K562 (cell line): ENCODE results near the gene COPG2. TPM values are rescaled to one million over a fixed set of nuclear protein-coding genes. Genes with fewer than 3 reads are reported as not detected.

Source experiments
- ATAC-seq: fragments of 200-7000 bp; cut with Tn5 transposase; 3 replicates; pipeline ENCODE4 v1.9.1; 2020; ENCODE audit warnings: moderate library complexity
- BruUV-seq: library from RNA; stranded (reverse); fragments of 400-500 nt; replicated peaks from 2 replicates; lab custom pipeline; 2021; lab: Mats Ljungman, UMichigan
- CTCF ChIA-PET: fragments of 300-600 bp; formaldehyde crosslinking; extraction: SDS; loops from one replicate; lab custom pipeline; 2021; ENCODE audit warnings: low intra/inter-chr PET ratio; lab: Yijun Ruan, JAX
- POLR2A ChIA-PET: fragments of 300-600, 350-650 bp; sonication (Branson Sonifier 250); formaldehyde crosslinking; extraction: SDS; loops from one replicate; lab custom pipeline; 2021; ENCODE audit warnings: antibody characterized with exemption, inconsistent platforms; lab: Yijun Ruan, JAX
- DNase-seq, 4 experiments: peaks; one replicate each; pipeline versions ENCODE4 v3.0.0 to v3.0.0-alpha.2; 2011 to 2018; ENCODE audit warnings: low spot score in 3 of 4, mixed read lengths in 3 of 4; ENCODE audit errors: extremely low read depth in 1 of 4
- FAIRE-seq: peaks from 2 replicates; lab custom pipeline; 2011; peaks lifted over from hg19 to GRCh38; lab: Jason Lieb, UNC
- H2AFZ ChIP-seq: 2 replicates; pipeline ENCODE4 v1.6.0; 2011; ENCODE audit warnings: low read depth, low read length, control low read depth, inconsistent platforms
- H3K27ac ChIP-seq: fragments of 200-600 bp; 3 replicates; pipeline ENCODE4 v1.8.0; 2011; ENCODE audit warnings: low read depth, mild to moderate bottlenecking, control low read depth, inconsistent platforms, low read length, moderate library complexity, mixed read lengths; ENCODE audit errors: extremely low read depth
- H3K27me3 ChIP-seq, 2 experiments: fragments of 300-600 bp in 1 of 2; 2 replicates in 1 of 2; 3 replicates in 1 of 2; pipeline versions ENCODE4 v1.6.0 to v1.8.0; 2011; ENCODE audit warnings: inconsistent platforms in 2 of 2, low read length in 2 of 2, mild to moderate bottlenecking in 1 of 2, mixed read lengths in 1 of 2, moderate library complexity in 1 of 2; ENCODE audit not compliant: control insufficient read depth in 2 of 2, insufficient read depth in 2 of 2
- H3K36me3 ChIP-seq: fragments of 300-600 bp; 3 replicates; pipeline ENCODE4 v1.8.0; 2011; ENCODE audit warnings: mild to moderate bottlenecking, low read length, inconsistent platforms; ENCODE audit not compliant: control insufficient read depth, insufficient read depth
- H3K4me1 ChIP-seq, 2 experiments: fragments of 200-600 bp in 1 of 2; replicated peaks in 1 of 2; 2 replicates in 1 of 2; 3 replicates in 1 of 2; pipeline versions ENCODE4 v1.5.1 to v1.8.0; 2011; ENCODE audit warnings: inconsistent platforms in 2 of 2, low read length in 2 of 2, mild to moderate bottlenecking in 1 of 2, mixed read lengths in 1 of 2, moderate library complexity in 1 of 2; ENCODE audit not compliant: control insufficient read depth in 2 of 2, insufficient read depth in 2 of 2
- H3K4me2 ChIP-seq: 2 replicates; pipeline ENCODE4 v1.6.1; 2011; ENCODE audit warnings: low read length, control low read depth, inconsistent platforms, mixed read lengths; ENCODE audit not compliant: insufficient read depth
- H3K4me3 ChIP-seq: fragments of 200-600 bp; sonication (generic), shearing (Covaris generic); 2 replicates; pipeline ENCODE4 v1.5.1; 2016; ENCODE audit warnings: control low read depth, inconsistent platforms
- H3K79me2 ChIP-seq: fragments of 200-600 bp; 3 replicates; pipeline ENCODE4 v1.8.0; 2011; ENCODE audit warnings: low read length, inconsistent platforms; ENCODE audit not compliant: control insufficient read depth, insufficient read depth
- H3K9ac ChIP-seq, 2 experiments: 2 replicates each; pipeline versions ENCODE4 v1.6.0 to v1.6.1; 2011; ENCODE audit warnings: low read depth in 2 of 2, low read length in 2 of 2, control low read depth in 1 of 2, inconsistent platforms in 1 of 2, mild to moderate bottlenecking in 1 of 2, mixed read lengths in 1 of 2; ENCODE audit not compliant: insufficient read depth in 1 of 2
- H3K9me1 ChIP-seq: one replicate; pipeline ENCODE4 v1.6.0; 2011; ENCODE audit warnings: inconsistent platforms, mild to moderate bottlenecking, low read length, moderate library complexity; ENCODE audit not compliant: control insufficient read depth, insufficient read depth
- H3K9me3 ChIP-seq: replicated peaks from 2 replicates; pipeline ENCODE4 v1.5.1; 2011; ENCODE audit warnings: low read depth, low read length, inconsistent platforms; ENCODE audit not compliant: control insufficient read depth, insufficient read depth
- H4K20me1 ChIP-seq: replicated peaks from 2 replicates; pipeline ENCODE4 v1.6.1; 2011; ENCODE audit warnings: low read length, inconsistent platforms, mixed read lengths; ENCODE audit not compliant: control insufficient read depth, insufficient read depth
- FUS ChIP-seq: fragments of 200-400 bp; formaldehyde crosslinking; optimal IDR thresholded peaks from 2 replicates; pipeline ENCODE3; 2017; ENCODE audit warnings: low read depth, low read length
- KDM2B ChIP-seq: fragments of 250-450 bp; sonication (Bioruptor Pico); IDR thresholded peaks from 2 replicates; pipeline ENCODE4 v1.8.0; 2021; ENCODE audit warnings: mild to moderate bottlenecking, moderate library complexity
- NFE2 ChIP-seq: IDR thresholded peaks from 2 replicates; pipeline ENCODE4 v1.6.1; 2014; ENCODE audit warnings: antibody characterized with exemption, low read depth
- ZNF512 ChIP-seq: IDR thresholded peaks from 2 replicates; pipeline ENCODE4 v1.6.1; 2016; ENCODE audit warnings: missing genetic modification characterization, missing compliant biosample characterization
- WGBS: fragments of 100-300 bp; shearing (Covaris generic); methylation state at CpG from one replicate; pipeline ENCODE4 v1.1.6; 2016; ENCODE audit warnings: low coverage, mixed read lengths; ENCODE audit not compliant: insufficient coverage; ENCODE audit errors: missing lambda C conversion rate; 5-methylcytosine and 5-hydroxymethylcytosine counted together
- in situ Hi-C: fragments of 300-500 bp; cut with MboI; formaldehyde crosslinking; loops from 4 replicates; pipeline ENCODE4 v1.15.0; 2018; ENCODE audit warnings: inconsistent platforms, mixed read lengths
- intact Hi-C: fragments of 100-400 bp; cut with micrococcal nuclease; formaldehyde crosslinking; loops from 2 replicates; pipeline ENCODE4 v1.14.2; 2022
- polyA plus RNA-seq, 8 experiments: library from polyadenylated mRNA; depleted of rRNA in 4 of 8; stranded (reverse) in 5 of 8; unstranded in 3 of 8; fragments of >200 nt; fragmentation: Nextera tagmentation in 2 of 8; fragmentation: Illumina TruSeq in 1 of 8; extraction: Ambion mirVana in 2 of 8; extraction: Trizol in 1 of 8; gene quantifications; 2 replicates each; pipeline versions ENCODE4 v1.2.1 to v1.2.3, GENCODE V29; 2011 to 2014; ENCODE audit warnings: inconsistent platforms in 1 of 8, missing spikeins in 1 of 8
- total RNA-seq, 7 experiments: library from RNA; depleted of rRNA in 6 of 7; stranded (reverse); fragments of >200 nt in 6 of 7; fragmentation: Illumina TruSeq in 2 of 7; extraction: Trizol in 2 of 7; gene quantifications; 2 replicates each; pipeline versions ENCODE4 v1.2.1 to v1.2.3, GENCODE V29; 2011 to 2021; ENCODE audit warnings: low replicate concordance in 1 of 7
- TF ChIP-seq, protein P1 (sequence below): sonication (generic); formaldehyde crosslinking; IDR thresholded peaks from 2 replicates; pipeline ENCODE4 v1.8.1; 2023; ENCODE audit warnings: mild to moderate bottlenecking, missing genetic modification reagents

Gene COPG2
- total and polyA plus RNA-seq, 9 of the 15 experiments (the other 6 are each of a cell fraction or from before 2014, with no cell fraction given), result 6.6 to 104 (median 32.5) TPM

- Histone ChIP-seq H3K79me2 (no peaks in the 10 kb centered on the region), H3K27ac (no peak overlapping the region), H3K9me1 (no peaks in the 10 kb centered on the region), H3K4me2 (no peak overlapping the region)
- DNase-seq (no peak), ATAC-seq (no peak)
- POLR2A ChIA-PET, result no interaction called here
- TF ChIP-seq KDM2B (no peak), NFE2 (peak; percentile 27; the same call in 1 of the 2 replicates)
- TF ChIP-seq, all 486 proteins: peak for 1
- Histone ChIP-seq H3K9me3 (peaks cover 8% of the 10 kb centered on the region), H3K36me3 (no peaks in the 10 kb centered on the region), H3K4me3 (no peak overlapping the region), H4K20me1 (no peaks in the 10 kb centered on the region), H3K27me3 (peaks cover 3 to 19% of the 10 kb centered on the region in 2 experiments; a peak in 3 of 5 replicates), H3K4me1 (peaks cover 8 to 11% of the 10 kb centered on the region in 2 experiments; a peak in 4 of 5 replicates), H2AFZ (no peak overlapping the region), H3K9ac (no peak overlapping the region)
- no peak for FAIRE-seq
- WGBS, result 32% methylated on average over 13 of the region's 13 CpGs
- in situ Hi-C loops, result no loop called here
- BruUV-seq, result no TSS peak
- intact Hi-C loops, result no loop called here
- CTCF ChIA-PET, result no interaction called here
Observed at GRCh38 chr7:130493275-130493873, 175.2 kb downstream of the COPG2 start.

DNA sequence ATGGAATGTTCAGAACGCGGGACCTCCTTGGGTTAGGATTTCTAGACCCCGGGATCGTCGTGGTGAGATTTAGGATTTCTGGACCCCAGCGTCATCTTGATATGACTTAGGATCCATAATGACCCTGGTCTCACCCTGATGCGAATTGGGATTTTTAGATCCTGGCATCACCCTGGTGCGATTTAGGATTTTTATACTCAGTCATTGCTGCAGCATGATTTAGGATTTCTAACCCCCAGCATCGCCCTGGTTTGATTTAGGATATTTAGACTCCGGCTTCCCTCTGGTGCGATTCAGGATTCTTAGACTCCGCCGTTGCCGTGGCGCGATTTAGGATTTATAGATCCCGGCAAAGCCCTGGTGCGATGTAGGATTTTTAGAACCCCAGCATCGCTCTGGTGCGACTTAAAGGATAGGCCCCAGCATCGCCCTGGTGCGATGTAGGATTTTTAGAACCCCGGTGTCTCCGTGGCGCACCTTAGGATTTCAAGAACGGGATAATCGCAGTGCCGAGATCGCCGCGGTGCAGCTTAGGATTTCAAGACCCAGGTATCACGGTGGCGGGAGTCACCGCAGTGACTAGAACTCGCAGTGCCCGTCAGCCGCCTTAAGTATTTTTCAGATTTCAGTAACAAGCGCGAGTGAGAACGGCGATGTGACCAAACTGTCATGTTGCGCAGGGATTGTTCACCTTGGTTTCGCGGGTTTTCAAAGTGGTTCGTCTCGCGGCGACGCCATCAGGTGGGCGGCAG, 175.8 kb downstream of the COPG2 start:
- Histone ChIP-seq H3K36me3 (no peaks in the 10 kb centered on the region), H3K9me1 (no peaks in the 10 kb centered on the region), H3K4me3 (no peak overlapping the region), H3K4me2 (no peak overlapping the region), H3K27ac (no peak overlapping the region), H2AFZ (no peak overlapping the region), H3K79me2 (no peaks in the 10 kb centered on the region), H3K4me1 (peaks cover 8 to 11% of the 10 kb centered on the region in 2 experiments; a peak in 4 of 5 replicates), H4K20me1 (no peaks in the 10 kb centered on the region), H3K9ac (no peak overlapping the region), H3K27me3 (peaks cover 4 to 22% of the 10 kb centered on the region in 2 experiments; a peak in 3 of 5 replicates), H3K9me3 (peaks cover 8% of the 10 kb centered on the region)
- in situ Hi-C loops (no loop called here), intact Hi-C loops (no loop called here)
- no peak for ATAC-seq
- no TSS peak for BruUV-seq
- TF ChIP-seq ZNF512 (tag) (no peak), FUS (no peak)
- TF ChIP-seq, protein P1, sequence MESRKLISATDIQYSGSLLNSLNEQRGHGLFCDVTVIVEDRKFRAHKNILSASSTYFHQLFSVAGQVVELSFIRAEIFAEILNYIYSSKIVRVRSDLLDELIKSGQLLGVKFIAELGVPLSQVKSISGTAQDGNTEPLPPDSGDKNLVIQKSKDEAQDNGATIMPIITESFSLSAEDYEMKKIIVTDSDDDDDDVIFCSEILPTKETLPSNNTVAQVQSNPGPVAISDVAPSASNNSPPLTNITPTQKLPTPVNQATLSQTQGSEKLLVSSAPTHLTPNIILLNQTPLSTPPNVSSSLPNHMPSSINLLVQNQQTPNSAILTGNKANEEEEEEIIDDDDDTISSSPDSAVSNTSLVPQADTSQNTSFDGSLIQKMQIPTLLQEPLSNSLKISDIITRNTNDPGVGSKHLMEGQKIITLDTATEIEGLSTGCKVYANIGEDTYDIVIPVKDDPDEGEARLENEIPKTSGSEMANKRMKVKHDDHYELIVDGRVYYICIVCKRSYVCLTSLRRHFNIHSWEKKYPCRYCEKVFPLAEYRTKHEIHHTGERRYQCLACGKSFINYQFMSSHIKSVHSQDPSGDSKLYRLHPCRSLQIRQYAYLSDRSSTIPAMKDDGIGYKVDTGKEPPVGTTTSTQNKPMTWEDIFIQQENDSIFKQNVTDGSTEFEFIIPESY, result peak; percentile 61; the same call in 1 of the 2 replicates
- FAIRE-seq, result no peak
- ChIA-PET CTCF (no interaction called here), POLR2A (no interaction called here)
- WGBS, result 86% methylated on average over 50 of the region's 50 CpGs
- no peak for DNase-seq
